NCI-H2196 (cell line): ENCODE data around the gene ANKRD44.

Source experiments
- DNase-seq: peaks from one replicate; lab custom pipeline; 2025; ENCODE audit not compliant: unreplicated experiment; lab: John Stamatoyannopoulos, UW

ANKRD44 gene

DNA sequence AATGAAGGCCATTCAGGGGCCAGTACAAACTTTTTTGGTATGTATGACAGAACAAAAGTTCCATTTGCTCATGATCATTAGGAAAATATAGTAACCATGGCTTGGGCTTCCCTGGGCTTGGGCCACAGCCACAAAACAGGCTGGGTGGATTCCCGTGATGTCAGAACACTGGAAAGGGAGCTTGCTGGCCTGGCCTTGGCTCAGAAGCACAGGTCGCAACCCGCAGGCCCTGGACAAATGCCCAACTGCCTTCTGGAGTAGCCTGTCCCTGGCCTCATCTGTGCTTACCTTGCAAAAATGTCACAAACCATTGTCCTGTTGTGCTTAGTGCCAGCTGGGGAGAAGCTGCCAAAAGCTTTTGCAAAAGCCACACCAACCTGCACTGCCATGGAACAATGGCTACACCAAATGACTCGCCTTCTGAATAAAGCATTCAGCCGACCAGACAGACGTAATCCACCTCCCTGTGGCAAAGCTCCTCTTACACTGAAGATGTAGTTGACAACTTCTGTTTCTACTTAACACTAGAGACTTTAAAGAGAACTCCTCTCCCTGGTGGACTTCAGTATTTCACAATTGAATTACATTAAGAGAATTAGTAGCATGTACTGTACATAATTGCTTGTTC lies 125.5 kb downstream of the ANKRD44 start:
- peak; percentile 78 for DNase-seq

DNA sequence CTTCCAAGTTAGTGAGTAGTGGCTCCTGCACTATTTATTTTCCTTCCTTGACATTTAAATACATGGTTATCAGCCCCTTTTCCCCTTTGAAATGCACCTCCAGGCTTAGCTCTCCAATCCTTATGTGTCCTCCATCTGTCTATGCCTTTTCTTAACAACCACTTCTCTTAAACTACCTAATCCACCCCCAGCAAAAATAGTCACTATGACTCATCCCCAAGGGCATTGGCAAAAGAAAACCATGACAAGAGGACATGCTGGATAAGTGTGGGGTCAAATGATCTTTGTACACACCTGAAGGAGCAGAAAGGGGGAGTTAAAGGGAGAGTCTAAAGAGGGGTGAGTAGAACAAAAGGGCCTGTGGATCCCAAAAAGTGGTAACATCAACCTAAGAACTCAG lies 127.2 kb downstream of the ANKRD44 start:
- DNase-seq = no peak

DNA sequence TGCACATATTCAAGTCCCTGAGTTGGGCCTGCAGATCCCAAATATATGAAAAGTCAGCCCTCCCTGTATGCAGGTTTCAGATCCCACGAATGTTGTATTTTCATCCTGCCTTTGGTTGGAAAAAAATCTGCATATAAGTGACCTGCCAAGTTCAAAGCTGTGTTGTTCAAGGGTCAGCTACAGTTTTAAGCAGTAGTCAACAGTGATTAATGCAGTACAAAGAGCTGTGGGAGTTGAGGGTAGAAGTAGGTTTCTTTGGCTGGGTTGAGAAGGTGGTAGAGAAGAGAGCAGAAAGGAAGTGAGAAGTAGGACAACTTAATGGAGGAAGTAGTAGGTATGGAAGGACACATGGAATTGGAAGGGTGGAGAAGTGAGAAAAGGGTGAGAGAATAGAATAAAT lies 127.9 kb downstream of the ANKRD44 start:
- DNase-seq = no peak

DNA sequence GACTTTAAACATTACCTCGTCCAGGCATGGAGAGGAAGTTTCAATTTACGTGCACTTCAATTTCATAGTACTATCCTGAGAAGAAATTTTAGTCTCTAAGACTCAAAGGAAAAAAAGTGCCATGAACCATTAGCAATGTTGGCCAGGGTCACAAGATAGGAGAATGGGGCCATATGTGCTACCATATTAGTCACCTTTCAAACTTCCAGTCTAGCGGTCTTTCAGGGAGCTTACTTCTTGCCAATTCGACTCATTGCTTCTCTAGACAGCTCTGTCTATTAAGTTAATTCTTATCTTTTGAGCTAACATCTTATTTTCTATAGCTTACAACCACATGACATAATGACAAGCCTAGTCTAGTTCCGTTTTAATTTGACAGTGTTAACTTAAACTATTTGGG lies 129.1 kb downstream of the ANKRD44 start:
- no peak for DNase-seq

DNA sequence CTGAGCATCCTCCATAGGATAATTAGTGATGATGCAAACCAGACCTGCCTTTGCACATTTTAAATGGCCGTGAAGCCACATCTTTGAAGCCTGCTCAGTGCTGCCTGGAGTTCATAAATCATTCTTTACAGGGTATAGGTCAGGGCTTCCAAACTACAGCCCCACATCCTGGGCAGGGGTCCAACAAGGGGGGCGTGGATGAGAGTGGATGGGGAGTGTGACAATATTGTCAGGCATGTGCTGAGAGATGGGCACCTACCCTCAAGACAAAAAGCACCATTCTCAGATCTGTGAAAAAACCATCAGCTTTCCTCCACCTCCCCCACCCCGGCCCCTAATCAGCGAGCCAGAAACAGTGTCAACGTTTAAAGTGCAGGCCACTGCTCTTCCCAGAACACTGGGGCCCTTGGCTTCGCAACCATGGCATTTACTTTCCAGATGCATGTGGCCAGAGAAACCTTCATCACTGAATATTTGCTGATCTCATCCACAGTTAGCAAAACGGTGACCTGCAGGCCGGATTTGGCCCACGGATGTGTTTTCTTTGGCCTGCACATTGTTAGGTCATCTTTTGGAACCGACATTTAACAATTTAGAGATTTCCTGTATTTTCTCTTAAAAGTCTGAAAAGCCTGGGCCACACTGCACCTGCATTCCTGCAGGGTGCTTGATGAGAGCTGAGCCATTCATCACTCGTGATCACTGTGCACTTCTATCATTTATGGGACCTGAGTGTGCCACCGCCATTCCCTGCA lies 130.7 kb downstream of the ANKRD44 start:
- no peak for DNase-seq

DNA sequence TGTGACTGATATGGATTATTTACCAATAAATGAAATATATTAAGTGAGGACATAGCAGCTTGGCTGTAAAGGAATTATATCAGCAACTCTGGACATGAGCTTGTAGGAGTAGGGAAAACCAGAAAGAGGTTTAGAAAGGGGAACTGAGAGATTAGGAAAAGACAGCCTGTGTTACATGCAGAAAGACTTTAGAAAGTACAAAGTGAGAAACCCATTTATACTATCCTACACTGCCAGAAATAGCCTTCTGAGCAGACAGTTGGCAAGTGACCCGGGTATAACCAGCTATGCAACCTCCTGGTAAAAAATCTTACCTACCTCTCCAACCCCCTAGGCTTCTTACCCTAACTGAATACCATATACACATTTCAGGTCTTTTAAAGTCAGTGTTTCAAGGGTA lies 134.1 kb downstream of the ANKRD44 start:
- no peak for DNase-seq

DNA sequence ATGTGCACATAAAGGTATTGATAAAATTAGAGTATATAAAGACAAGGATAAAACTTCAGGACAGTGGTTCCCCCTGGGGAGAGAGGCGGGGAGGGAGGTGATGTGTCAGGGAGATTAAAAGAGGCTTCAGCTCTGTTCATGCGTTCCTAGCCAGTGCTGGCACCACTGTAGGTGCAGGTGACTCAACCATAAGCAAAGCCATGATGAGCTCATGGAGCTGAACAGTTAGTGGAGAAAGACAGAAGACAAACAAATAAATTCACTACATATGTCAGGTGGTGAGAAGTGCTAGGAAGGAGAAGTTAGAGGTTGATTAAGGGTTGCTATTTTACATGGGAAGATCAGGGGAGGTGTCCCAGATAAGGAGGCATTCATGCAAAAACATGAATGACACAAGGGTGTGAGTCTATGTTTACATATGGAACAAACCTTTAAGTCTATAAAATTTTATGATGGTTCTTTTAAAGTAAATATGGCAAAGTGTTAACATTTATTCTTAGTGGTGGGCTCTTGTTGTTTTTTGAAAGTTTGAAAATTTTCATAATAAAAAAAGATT lies 136.0 kb downstream of the ANKRD44 start:
- no peak for DNase-seq

DNA sequence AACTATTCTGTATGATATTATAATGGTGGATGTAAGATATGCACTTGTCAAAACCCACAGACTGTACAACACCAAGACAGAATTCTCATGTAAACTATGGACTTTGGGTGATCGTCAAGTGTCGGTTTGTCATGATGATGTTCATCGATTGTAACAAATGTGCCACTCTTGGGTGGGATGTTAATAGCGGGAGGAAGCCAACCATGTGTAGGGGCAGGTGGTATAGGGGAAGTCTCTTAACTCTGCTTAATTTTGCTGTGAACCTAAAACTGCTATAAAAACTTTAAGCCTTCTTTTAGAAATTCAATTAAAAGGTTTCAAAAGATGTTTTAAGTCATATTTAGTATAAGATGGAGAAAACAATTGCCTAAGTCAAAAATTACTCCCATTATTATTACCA lies 139.0 kb downstream of the ANKRD44 start:
- DNase-seq = no peak

DNA sequence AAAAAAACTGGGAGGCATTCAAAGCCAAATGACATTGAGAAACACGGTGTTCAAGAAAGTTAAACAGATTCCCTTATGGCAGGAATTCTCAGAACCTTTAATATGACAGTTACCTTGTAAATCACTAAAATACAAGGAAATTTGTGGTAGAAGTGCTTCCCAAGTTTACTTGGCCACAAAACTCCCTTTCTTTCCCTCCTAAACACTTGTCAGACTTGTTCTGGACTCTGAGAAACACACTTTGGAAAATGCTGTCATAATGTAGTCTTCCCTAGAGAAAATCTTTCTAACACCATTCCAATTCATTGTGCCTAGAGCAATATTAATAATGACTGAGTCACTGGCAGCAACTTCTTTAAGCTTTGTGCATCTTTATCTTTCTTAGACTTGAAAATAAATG lies 140.4 kb downstream of the ANKRD44 start:
- no peak for DNase-seq

DNA sequence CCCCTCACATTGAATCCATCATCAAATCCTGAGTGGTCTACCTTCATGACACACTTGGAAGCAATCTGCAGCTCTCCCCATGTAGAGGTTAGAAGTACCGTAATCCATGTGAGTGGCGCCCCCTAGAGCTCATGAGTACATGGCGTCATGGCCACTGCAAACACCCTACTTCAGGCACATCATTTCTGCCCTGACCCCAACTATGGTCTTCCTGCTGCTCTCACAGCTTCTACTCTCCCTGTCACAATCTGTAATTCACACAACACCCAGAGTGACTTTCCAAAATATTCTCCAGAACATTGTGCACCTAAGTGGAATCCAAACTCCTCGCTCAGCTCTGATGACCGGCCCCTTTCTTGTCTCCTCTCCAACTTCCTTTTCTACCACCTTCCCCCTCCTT lies 141.9 kb downstream of the ANKRD44 start:
- DNase-seq = peak; percentile 49

DNA sequence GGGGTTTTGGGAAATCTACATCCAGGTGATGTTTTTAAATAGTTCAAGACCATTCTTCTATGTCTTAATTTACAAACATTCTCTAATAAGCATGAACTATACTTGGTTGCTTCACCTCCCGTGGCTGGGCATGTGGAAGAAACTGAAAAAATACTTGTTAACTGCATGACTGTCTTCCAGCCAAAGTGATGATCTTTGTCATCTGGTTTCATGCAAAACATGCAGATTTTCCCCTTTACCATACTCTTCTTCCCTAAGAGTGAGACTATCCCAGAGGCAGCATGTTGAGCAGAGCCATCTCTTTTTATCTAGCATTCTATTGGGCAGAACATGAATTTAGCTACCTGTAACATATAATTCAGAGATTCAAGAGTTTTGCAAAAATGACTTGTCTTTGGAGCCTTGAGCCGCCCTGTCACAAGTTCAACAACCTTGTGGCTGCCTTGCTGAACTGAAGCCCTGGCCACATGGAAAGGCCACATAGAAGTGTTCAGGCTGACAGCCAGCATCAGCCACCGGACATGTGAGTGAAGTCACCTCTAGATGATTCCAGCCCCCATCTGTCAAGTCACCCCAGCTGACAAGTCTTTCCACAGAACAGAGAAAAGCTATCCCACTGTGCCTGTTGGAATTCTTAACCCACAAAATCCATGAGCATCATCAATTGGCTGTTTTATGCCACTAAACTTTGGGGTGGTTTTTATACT lies 142.8 kb downstream of the ANKRD44 start:
- DNase-seq = no peak

DNA sequence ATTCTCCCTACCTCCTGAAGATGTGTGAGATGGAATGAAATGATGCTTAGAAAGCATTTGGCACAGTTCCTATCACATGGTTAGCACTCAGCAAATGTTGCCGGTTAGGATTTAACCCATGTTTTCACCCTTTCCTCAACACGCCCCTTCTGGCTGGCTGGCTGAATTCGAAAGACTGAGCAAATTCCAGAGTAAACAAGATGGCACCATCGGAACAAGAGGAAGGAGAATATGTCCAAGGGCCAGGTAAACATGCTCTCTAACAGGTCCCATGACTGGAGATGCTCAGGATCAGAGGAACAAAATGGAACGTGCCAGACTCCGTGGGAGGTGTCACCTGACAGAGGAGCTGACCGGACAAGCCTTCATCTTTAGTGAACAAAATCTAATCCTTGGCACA lies 145.6 kb downstream of the ANKRD44 start:
- DNase-seq = no peak

DNA sequence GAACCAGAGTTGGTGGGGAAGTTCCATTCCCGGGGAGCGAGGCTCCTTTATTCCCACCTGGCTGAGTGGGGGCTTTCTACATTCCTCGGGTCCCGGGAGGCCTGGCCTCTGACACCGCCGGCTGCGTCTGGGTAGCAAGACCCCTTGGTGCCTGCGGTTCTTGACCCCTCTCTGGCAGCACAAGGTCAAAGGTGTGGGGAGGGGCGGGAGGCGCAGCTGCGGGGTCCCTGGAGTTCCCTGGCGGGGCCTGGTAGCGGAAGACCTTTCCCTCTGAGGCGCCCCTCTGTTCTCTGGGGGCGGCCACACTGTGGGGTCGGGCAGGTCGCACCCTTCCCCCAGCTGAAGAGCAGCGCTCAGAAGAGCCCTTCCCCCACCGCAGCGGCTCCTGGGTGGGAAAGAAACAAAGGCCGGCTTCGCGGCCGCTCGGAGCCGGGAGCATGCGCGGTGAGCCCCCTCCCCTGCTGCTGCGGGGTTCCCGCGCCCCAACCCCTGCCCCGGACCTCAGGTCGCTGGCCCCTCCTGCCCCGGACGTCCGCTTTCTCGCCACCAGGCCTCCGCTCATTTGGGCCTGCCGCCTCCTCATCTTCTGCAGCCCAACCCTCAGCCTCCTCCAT lies 146.3 kb downstream of the ANKRD44 start:
- DNase-seq = no peak

DNA sequence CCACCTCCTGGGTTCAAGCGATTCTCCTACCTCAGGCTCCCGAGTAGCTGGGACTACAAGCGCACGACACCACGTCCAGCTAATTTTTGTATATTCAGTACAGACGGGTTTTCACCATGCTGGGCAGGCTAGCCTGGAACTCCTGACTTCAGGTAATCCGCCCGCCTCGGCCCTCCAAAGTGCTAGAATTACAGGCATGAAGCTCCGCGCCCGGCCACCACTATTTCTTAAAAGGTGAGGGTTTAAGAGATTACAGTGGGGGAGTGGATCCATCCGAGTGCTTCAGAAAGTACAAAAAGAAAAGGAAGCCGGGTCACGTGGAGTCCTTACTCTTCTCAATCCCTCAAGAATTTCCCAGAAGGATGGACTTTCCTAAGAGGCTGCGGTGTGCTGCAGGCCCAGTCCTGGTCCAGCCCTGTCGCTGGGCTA lies 146.9 kb downstream of the ANKRD44 start:
- no peak for DNase-seq

DNA sequence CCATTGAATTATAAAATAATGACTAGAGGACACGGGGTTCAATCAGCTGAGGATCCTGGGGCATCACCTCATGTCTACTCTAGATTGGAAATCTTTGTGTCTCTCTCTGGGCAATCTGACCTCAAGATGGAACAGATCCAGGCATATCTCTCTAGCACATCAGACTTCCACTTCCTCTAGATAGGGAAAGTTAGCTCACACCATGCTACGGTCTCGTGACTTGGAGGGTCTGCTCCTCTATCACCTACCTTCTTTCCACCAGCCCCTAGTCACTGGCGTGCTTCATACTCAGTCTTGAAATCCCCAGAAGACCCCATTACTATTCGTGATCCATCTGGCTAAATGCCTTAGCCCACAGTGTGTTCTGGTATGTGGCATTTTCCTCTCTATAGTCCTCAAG lies 148.8 kb downstream of the ANKRD44 start:
- no peak for DNase-seq

DNA sequence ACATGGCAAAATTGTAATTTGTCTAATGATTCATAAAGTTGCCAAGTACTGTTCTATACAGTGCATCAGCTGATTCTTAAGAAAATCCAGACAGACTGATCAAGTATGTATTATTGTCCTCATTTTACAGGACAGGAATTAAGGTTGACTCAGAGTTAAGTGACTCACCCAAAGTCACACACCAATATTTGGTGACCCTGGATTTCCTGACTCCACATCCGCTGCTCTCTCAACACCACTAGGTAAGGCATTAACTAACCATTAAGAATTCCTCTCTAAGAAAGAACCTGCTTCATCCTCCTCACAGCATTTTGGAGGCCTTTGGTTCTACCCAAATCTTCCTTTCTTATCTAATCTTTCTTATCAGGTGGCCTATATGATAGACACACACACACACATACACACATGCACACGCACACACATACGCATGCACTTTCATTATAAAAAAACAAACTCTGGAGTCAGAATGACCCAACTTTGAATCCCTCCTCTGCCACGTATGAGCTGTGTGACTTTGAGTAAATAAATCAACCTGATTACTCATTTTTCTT lies 150.8 kb downstream of the ANKRD44 start:
- DNase-seq = no peak

DNA sequence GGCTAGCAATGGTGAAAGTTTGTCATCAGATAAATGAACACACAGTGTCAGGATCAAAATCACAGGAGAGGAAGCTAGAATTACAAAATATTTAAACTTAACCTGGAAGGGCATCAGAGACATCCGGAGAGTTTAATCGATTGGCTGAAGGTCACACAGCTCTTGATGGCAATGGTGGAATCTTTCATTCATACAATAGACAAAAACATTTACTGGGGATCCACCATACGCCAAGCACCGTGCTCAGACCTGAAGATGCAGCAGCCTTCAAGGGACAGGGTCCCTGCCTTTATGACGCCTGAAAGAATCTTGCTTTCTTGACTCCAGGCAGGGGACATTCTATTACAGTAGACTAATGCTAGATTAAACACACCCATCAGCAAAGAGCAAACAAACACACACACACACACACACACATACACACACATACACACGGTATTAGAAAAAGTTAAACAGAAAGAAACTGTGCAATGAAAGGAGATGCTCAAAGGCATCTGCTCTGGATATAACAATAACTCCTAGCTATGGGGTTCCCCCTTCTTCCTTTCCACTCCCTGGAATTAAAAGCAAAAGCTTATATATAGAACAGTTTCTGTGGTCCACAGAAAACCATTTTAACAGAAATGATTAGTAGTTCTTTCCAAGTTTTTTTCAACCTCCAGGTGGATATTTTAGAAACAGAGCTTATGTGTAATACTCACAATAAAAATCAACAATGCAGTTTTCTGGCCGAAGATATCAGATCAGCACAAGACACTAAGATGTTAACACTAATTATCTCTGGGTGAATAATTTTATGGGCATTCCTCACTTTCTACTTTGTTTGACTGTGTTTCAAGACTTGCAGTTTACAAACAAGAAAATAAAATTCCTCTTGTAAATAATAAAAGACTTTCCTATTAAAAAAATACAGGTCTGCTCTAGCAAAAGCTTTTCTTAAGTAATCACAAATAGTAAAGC lies 151.7 kb downstream of the ANKRD44 start:
- no peak for DNase-seq

DNA sequence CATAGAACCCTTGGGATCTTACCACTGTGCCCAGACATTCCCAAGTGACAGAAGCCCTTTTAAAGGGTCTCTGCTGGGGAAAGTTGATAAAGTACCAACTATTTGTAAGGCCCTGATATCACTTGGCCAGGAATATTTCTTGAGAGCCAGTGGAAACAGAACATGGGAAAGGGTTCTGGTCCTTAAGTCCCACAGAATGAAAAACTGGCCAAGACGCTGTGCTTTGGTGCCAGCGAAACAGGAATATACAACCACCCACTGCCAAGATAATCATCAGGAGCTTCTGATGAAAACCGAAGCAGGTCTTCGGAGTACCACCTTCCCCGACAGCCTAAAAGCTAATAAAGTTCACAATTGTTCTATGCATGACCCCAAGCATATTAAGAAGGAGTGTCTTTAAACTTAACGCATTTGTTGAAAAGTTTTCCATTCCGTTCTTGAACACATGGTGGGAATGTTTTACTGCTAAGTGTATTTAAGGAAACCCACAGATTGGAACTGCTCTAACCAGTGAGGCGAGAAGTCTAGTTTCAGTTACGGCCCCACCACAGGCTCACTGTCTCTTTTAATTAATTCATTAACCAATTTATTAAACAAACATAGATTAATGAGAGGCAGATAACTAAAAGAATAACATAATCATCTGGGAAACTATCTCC lies 152.6 kb downstream of the ANKRD44 start:
- no peak for DNase-seq

DNA sequence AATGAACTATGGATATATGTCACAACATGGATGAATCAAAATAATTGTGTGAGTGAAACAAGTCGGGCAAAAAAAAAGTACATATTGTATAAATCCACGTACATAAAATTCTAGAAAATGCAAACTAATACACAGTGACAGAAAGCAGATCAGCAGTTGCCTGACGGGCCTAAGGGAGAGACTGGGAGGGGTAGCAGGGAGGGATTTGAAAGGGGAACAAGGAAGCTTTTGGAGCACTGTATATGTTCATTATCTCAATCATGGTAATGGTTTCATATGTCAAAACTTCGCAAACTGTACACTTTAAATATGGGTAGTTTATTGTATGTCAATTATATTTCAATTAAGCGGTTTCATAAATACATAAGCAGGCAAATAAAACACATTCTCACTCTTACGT lies 153.8 kb downstream of the ANKRD44 start:
- DNase-seq = no peak
